GM12872 (cell line): ENCODE results near the gene MYMX.

Experiments
- CTCF ChIP-seq: IDR thresholded peaks from 3 replicates; pipeline ENCODE4 v1.5.1; 2011; ENCODE audit warnings: low read depth, mild to moderate bottlenecking, low read length, moderate library complexity; ENCODE audit not compliant: insufficient read depth

Gene MYMX

DNA sequence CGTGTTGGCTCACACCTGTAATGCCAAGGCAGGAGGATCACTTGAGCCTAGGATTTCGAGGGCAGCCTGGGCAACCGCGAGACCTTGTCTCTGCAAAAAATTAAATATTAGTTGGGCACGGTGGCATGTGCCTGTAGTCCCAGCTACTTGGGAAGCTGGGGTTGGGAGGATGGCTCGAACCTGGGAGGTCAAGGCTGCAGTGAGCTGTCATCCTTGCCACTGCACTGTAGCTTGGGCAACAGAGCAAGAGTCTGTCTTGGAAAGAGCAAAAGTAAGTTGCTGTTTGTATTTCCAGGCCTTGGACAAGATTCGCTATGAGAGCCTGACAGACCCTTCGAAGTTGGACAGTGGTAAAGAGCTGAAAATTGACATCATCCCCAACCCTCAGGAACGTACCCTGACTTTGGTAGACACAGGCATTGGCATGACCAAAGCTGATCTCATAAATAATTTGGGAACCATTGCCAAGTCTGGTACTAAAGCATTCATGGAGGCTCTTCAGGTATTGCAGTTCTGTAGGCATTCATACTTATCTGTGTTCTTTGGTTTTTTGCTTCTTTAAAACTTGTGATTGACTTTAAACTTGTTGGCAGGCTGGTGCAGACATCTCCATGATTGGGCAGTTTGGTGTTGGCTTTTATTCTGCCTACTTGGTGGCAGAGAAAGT lies 32.5 kb downstream of the MYMX start:
- no peak for TF ChIP-seq CTCF

DNA sequence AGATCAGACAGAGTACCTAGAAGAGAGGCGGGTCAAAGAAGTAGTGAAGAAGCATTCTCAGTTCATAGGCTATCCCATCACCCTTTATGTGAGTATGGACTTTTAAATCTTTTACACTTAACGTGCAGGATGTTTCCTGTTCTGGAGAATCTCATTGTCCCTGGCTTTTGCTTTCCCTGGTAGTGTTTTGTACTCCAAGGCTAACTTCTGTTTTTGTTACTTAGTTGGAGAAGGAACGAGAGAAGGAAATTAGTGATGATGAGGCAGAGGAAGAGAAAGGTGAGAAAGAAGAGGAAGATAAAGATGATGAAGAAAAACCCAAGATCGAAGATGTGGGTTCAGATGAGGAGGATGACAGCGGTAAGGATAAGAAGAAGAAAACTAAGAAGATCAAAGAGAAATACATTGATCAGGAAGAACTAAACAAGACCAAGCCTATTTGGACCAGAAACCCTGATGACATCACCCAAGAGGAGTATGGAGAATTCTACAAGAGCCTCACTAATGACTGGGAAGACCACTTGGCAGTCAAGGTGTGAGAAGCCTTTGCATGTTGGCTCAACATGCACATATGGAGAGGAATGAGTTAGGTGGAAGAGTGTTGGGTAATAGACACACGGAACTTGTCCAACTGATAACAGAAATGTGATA lies 33.5 kb downstream of the MYMX start:
- TF ChIP-seq CTCF = no peak

DNA sequence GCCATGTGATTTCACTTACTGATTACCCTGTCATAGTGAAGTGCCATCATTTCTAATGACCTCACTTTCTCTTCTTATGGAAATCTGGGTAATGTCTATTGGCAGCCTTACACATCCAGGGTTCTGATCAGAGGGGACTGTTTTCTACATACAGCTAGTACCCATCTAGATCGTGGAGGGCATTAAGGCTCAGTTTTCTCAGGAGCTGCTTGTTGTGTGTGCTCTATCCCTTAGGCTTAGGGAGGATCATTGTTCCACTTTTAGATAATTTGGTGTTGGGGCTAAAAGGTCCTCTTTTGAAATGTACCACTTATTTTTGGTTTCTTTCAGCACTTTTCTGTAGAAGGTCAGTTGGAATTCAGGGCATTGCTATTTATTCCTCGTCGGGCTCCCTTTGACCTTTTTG lies 34.0 kb downstream of the MYMX start:
- TF ChIP-seq CTCF = no peak

- TF ChIP-seq CTCF = no peak
Measured at GRCh38 chr6:44251576-44252524, 35.1 kb downstream of the MYMX start.

GRCh38 chr6:44253307-44254101 lies 36.8 kb downstream of the MYMX start:
- peak; percentile 64 for TF ChIP-seq CTCF

DNA sequence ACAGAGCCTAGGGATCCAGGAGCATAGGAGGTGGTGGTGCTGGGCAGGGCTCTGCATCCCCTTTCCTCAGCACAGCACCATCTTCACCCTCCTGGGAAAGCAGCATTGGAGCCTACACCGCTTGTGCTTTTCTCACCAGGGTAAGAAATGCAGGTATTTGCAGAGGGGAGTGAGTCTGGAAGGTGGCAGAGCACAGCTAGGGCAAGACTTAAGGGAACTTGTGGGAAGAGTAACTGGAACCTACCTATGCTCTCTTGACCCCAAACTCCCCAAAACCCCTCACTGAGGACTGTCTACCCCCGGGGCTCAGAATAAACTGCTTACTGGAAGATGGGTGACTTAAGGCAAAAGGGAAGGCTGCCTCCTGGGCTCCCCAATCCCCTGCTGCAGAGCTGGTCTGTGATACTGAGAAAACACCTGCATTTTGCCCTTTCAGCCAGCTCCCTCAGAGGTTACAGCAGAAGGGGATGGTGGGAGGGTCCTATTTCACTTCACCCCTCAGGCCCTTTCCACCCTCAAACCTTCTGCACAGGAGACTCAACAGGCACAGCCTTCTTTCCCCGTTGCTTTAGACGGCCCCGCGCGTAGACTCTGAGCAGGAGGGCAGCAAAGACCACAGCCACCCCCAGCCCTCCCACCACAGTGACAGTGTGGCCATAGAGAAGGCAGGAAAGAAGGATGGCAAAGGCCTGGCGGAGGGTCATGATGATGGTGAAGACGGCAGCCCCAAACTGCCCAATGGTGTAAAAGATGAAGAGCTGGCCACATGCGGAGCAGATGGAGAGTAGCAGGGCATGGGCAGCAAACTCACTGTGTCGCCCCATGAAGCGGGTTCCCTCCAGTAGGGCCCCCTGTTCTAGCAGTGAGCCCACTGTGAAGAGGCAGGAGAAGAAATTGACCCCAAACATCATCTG lies 37.7 kb downstream of the MYMX start:
- no peak for TF ChIP-seq CTCF
